Activated CD8-positive, alpha-beta T cell treated with anti-CD3 and anti-CD28 coated beads for 36 hours (primary cell): ENCODE measurements around the gene ZNF420. TPM values are rescaled to one million over a fixed set of nuclear protein-coding genes. Genes with fewer than 3 reads are reported as not detected.

ENCODE experiments used
- total RNA-seq, 2 experiments: library from RNA; stranded (reverse); gene quantifications; one replicate each; pipeline ENCODE4 v1.2.3, GENCODE V29; 2021

Gene ZNF420
- total RNA-seq, 2 experiments from 2014 or later = 10.1 to 12.0 TPM

Other genes starting within 250 kb of the ZNF420 start
- 1 to 10 TPM; 8.9 to 9.7 TPM for gene ZNF790, start 240.0 kb upstream of the ZNF420 start, total RNA-seq
- 1 to 10 TPM; 3.6 to 5.1 TPM for gene ZNF345, start 227.6 kb upstream of the ZNF420 start, total RNA-seq
- 1 to 10 TPM; 4.5 to 4.9 TPM for gene ZNF829, start 162.1 kb upstream of the ZNF420 start, total RNA-seq
- gene ZNF568, start 162.1 kb upstream of the ZNF420 start, total RNA-seq = 1 to 10 TPM; 8.1 to 9.5 TPM
- 1 to 10 TPM; 7.0 to 9.5 TPM for gene ZNF585A, start 94.3 kb downstream of the ZNF420 start, total RNA-seq
- gene ZNF585B, start 132.1 kb downstream of the ZNF420 start, total RNA-seq = 10 to 100 TPM in 1 of 2 experiments, 1 to 10 TPM in 1; 9.5 to 10.3 TPM
- 1 to 10 TPM; 8.4 to 9.1 TPM for gene ZNF383, start 139.8 kb downstream of the ZNF420 start, total RNA-seq